ENCODE measurements around the gene FXYD7.

GRCh38 chr19:35110974-35111373 is 32.1 kb upstream of the FXYD7 start:
- TF ChIP-seq CTCF (conservative IDR thresholded peaks at IDR 0.05 in 1 of 2, IDR thresholded peaks at IDR 0.05 in 1 of 2; ENCODE audit: low read depth in 1 of 2, low read length in 2 of 2) (no peak), EZH2 (IDR thresholded peaks at IDR 0.05; ENCODE audit: low read length, missing control alignments) (no peak)

Measured in fibroblast of lung (primary cell).